NCI-H82 treated with DMSO at 0.1 percent for 48 hours (cell line): Measurements from ENCODE around the gene MMP24OS.
"Not testable (repeated sequence)": the region's sequence is repeated elsewhere in the genome, so short reads cannot be mapped to it uniquely, and the experiment has no call there.

ENCODE experiments used
- DNase-seq: peaks from one replicate; lab custom pipeline; 2025; ENCODE audit not compliant: unreplicated experiment; lab: John Stamatoyannopoulos, UW

Gene MMP24OS

GRCh38 chr20:35252598-35252997 lies 25.3 kb downstream of the MMP24OS start:
- DNase-seq: not testable (repeated sequence)

GRCh38 chr20:35252037-35252461 lies 25.9 kb downstream of the MMP24OS start:
- no peak for DNase-seq

GRCh38 chr20:35251613-35251940 lies 26.3 kb downstream of the MMP24OS start:
- DNase-seq: no peak

GRCh38 chr20:35248641-35249475 lies 29.1 kb downstream of the MMP24OS start:
- no peak for DNase-seq

GRCh38 chr20:35246723-35247122 lies 31.2 kb downstream of the MMP24OS start:
- DNase-seq: no peak

- DNase-seq: peak; percentile 14
Observed at GRCh38 chr20:35243986-35244385, 33.9 kb downstream of the MMP24OS start.

- DNase-seq: no peak
Observed at GRCh38 chr20:35243317-35243716, 34.6 kb downstream of the MMP24OS start.

GRCh38 chr20:35240811-35241293 lies 37.1 kb downstream of the MMP24OS start:
- no peak for DNase-seq

GRCh38 chr20:35240083-35240810 lies 37.7 kb downstream of the MMP24OS start:
- no peak for DNase-seq

GRCh38 chr20:35238735-35239134 lies 39.2 kb downstream of the MMP24OS start:
- DNase-seq: no peak

- DNase-seq: no peak
Observed at GRCh38 chr20:35238170-35238569, 39.8 kb downstream of the MMP24OS start.

- no peak for DNase-seq
Observed at GRCh38 chr20:35237486-35237885, 40.4 kb downstream of the MMP24OS start.

- no peak for DNase-seq
Observed at GRCh38 chr20:35235881-35236280, 42.0 kb downstream of the MMP24OS start.

GRCh38 chr20:35232575-35232974 lies 45.3 kb downstream of the MMP24OS start:
- peak; percentile 75 for DNase-seq

- peak; percentile 26 for DNase-seq
Observed at GRCh38 chr20:35226884-35227681, 50.8 kb downstream of the MMP24OS start.
